Breast epithelium (tissue), 3 donors: ENCODE data around the gene EVC.

Source experiments
- CTCF ChIP-seq, 3 donors: fragments of 450-650 bp; IDR thresholded peaks; one replicate each; pipeline ENCODE4 v1.5.1; 2016 to 2017; ENCODE audit warnings: antibody characterized with exemption in 3 of 3, mild to moderate bottlenecking in 3 of 3, moderate library complexity in 3 of 3
- POLR2A ChIP-seq: fragments of 450-650 bp; IDR thresholded peaks from one replicate; pipeline ENCODE4 v1.6.1; 2016; ENCODE audit warnings: antibody characterized with exemption, mild to moderate bottlenecking, moderate library complexity
- POLR2AphosphoS5 ChIP-seq, 3 donors: sonication (generic); formaldehyde crosslinking; IDR thresholded peaks; one replicate each; pipeline ENCODE4 v1.6.1; 2017; ENCODE audit warnings: antibody characterized with exemption in 3 of 3

DNA sequence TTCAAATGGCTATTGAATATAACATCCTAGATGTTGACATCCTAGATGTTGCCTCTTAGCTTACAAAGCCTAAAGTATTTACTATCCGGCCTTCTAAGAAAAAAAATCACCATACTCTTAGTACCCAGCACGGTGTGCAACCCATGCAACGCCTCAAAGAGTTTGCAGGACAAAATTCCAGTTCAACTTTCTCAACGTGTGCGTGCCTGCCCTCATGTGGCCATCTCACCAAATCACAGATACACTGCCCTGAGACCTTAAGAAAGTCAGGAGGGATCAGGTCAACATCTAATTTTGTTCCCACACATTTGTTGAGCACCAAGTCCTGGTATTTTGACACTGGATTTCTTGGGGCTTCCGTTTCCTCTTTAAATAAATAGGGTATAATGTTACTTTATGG, 113.6 kb downstream of the EVC start:
- TF ChIP-seq POLR2AphosphoS5 (IDR thresholded peaks at IDR 0.05) (no peak), CTCF (IDR thresholded peaks at IDR 0.05) (peak in 1 of 3 donors; percentile 10), POLR2A (no peak)
